ENCODE measurements around the gene FAM98C. TPM values are rescaled to one million over a fixed set of nuclear protein-coding genes. Genes with fewer than 3 reads are reported as not detected.
A peak's percentile ranks its signal among the peaks of the same experiment; 100 is the strongest.

FAM98C gene
- total RNA-seq, 3 donors from 2014 or later: 24.1 to 42.3 (median 30.1) TPM

- TF ChIP-seq CTCF (IDR thresholded peaks at IDR 0.05): no peak
- Histone ChIP-seq H3K36me3 (ENCODE audit: low read depth) (no peaks in the 10 kb centered on the region), H3K4me1 (ENCODE audit: low read depth) (no peaks in the 10 kb centered on the region), H3K4me3 (no peak overlapping the region), H3K9me3 (no peaks in the 10 kb centered on the region)
- intact Hi-C loops (cut with DNase I, micrococcal nuclease): no loop called here
- DNase-seq (no peak), ATAC-seq (peak; percentile 74)
These were observed 7.3 kb upstream of the FAM98C start for GRCh38 chr19:38395381-38396114.

GRCh38 chr19:38399081-38399480 is 3.8 kb upstream of the FAM98C start:
- no peak for TF ChIP-seq CTCF (IDR thresholded peaks at IDR 0.05)
- intact Hi-C loops (cut with DNase I, micrococcal nuclease): no loop called here
- Histone ChIP-seq H3K9me3 (no peaks in the 10 kb centered on the region), H3K36me3 (ENCODE audit: low read depth) (no peaks in the 10 kb centered on the region), H3K4me3 (no peak overlapping the region), H3K4me1 (ENCODE audit: low read depth) (no peaks in the 10 kb centered on the region)
- ATAC-seq (no peak), DNase-seq (no peak)

GRCh38 chr19:38399537-38399936 is 3.4 kb upstream of the FAM98C start:
- DNase-seq (no peak), ATAC-seq (no peak)
- Histone ChIP-seq H3K36me3 (ENCODE audit: low read depth) (no peaks in the 10 kb centered on the region), H3K9me3 (no peaks in the 10 kb centered on the region), H3K4me1 (ENCODE audit: low read depth) (no peaks in the 10 kb centered on the region), H3K4me3 (no peak overlapping the region)
- intact Hi-C loops (cut with DNase I, micrococcal nuclease): no loop called here
- TF ChIP-seq CTCF (IDR thresholded peaks at IDR 0.05): no peak

- intact Hi-C loops (cut with DNase I, micrococcal nuclease): loop anchor here in 1 of 2 donors (10.0 kb wide), 1 partner anchor 234 kb away; no protein-coding TSS in a partner anchor
- no peaks in the 10 kb centered on the region for H3K36me3 ChIP-seq (ENCODE audit: low read depth)
- no peak overlapping the region for H3K4me3 ChIP-seq
- no peak for DNase-seq
- H3K4me1 ChIP-seq (ENCODE audit: low read depth): no peaks in the 10 kb centered on the region
- H3K9me3 ChIP-seq: no peaks in the 10 kb centered on the region
- TF ChIP-seq CTCF (IDR thresholded peaks at IDR 0.05): no peak
- ATAC-seq: no peak
These were observed 2.5 kb upstream of the FAM98C start for GRCh38 chr19:38400361-38400760.

GRCh38 chr19:38401148-38401547 is 1.7 kb upstream of the FAM98C start:
- ATAC-seq (no peak), DNase-seq (no peak)
- Histone ChIP-seq H3K9me3 (no peaks in the 10 kb centered on the region), H3K4me3 (no peak overlapping the region), H3K36me3 (ENCODE audit: low read depth) (no peaks in the 10 kb centered on the region), H3K4me1 (ENCODE audit: low read depth) (no peaks in the 10 kb centered on the region)
- intact Hi-C loops (cut with DNase I, micrococcal nuclease): loop anchor here in 1 of 2 donors (10.0 kb wide), 1 partner anchor 234 kb away; no protein-coding TSS in a partner anchor
- TF ChIP-seq CTCF (IDR thresholded peaks at IDR 0.05): no peak
